DND-41 (cell line): ENCODE data around the gene CRHBP.
"Not testable (repeated sequence)": the region's sequence is repeated elsewhere in the genome, so short reads cannot be mapped to it uniquely, and the experiment has no call there.

ENCODE experiments used
- ATAC-seq: fragments of 200-7000 bp; cut with Tn5 transposase; 3 replicates; pipeline ENCODE4 v1.9.1; 2021; ENCODE audit warnings: low read depth; ENCODE audit not compliant: insufficient read depth
- DNase-seq: peaks from one replicate; pipeline ENCODE4 v3.0.0-alpha.2; 2020
- H2AFZ ChIP-seq: 2 replicates; pipeline ENCODE4 v1.6.0; 2012; ENCODE audit warnings: low read depth, low read length
- H3K27ac ChIP-seq: 2 replicates; pipeline ENCODE4 v1.5.1; 2012; ENCODE audit warnings: low read length, inconsistent platforms
- H3K27me3 ChIP-seq: fragments of 200-600 bp; sonication (generic); 2 replicates; pipeline ENCODE4 v1.6.0; 2012; ENCODE audit warnings: low read length, mild to moderate bottlenecking, inconsistent platforms; ENCODE audit not compliant: insufficient read depth, poor library complexity
- H3K36me3 ChIP-seq: 2 replicates; pipeline ENCODE4 v1.5.1; 2012; ENCODE audit warnings: low read length, inconsistent platforms; ENCODE audit not compliant: insufficient read depth
- H3K4me1 ChIP-seq: 2 replicates; pipeline ENCODE4 v1.5.1; 2012; ENCODE audit warnings: mild to moderate bottlenecking, low read length; ENCODE audit not compliant: insufficient read depth
- H3K4me2 ChIP-seq: 2 replicates; pipeline ENCODE4 v1.6.0; 2012; ENCODE audit warnings: mild to moderate bottlenecking, moderate library complexity, low read length, inconsistent platforms; ENCODE audit not compliant: insufficient read depth
- H3K4me3 ChIP-seq, 2 experiments: fragments of 200-600 bp in 1 of 2; shearing (Covaris generic) in 1 of 2; 2 replicates each; pipeline ENCODE4 v1.5.1; 2012 to 2016; ENCODE audit warnings: inconsistent platforms in 2 of 2, low read length in 2 of 2, mild to moderate bottlenecking in 2 of 2, low read depth in 1 of 2, moderate library complexity in 1 of 2
- H3K79me2 ChIP-seq: 2 replicates; pipeline ENCODE4 v1.6.0; 2012; ENCODE audit warnings: low read length, inconsistent platforms; ENCODE audit not compliant: insufficient read depth
- H3K9ac ChIP-seq: 2 replicates; pipeline ENCODE4 v1.6.0; 2012; ENCODE audit warnings: low read depth, mild to moderate bottlenecking, inconsistent platforms, low read length, moderate library complexity
- H3K9me3 ChIP-seq: 2 replicates; pipeline ENCODE4 v1.5.1; 2012; ENCODE audit warnings: low read length, moderate library complexity, mild to moderate bottlenecking, inconsistent platforms; ENCODE audit not compliant: insufficient read depth, severe bottlenecking
- H4K20me1 ChIP-seq: 2 replicates; pipeline ENCODE4 v1.6.0; 2012; ENCODE audit warnings: low read length; ENCODE audit not compliant: insufficient read depth
- CTCF ChIP-seq: IDR thresholded peaks from 2 replicates; pipeline ENCODE4 v1.5.1; 2012; ENCODE audit warnings: borderline replicate concordance, low read length, moderate library complexity, mild to moderate bottlenecking; ENCODE audit not compliant: poor library complexity, severe bottlenecking; ENCODE audit errors: extremely low read depth
- EZH2 ChIP-seq: IDR thresholded peaks from 3 replicates; pipeline ENCODE4 v1.6.1; 2012; ENCODE audit warnings: borderline replicate concordance, low read depth, mild to moderate bottlenecking, moderate library complexity, low read length, inconsistent platforms; ENCODE audit not compliant: severe bottlenecking

Gene CRHBP

GRCh38 chr5:76942581-76942980, 10.3 kb upstream of the CRHBP start:
- H3K4me2 ChIP-seq, result no peak overlapping the region
- DNase-seq (no peak), ATAC-seq (no peak)
- no peak for TF ChIP-seq EZH2
- TF ChIP-seq CTCF, result no peak
- no peak overlapping the region for H2AFZ ChIP-seq
- no peak overlapping the region for H3K4me3 ChIP-seq
- H3K4me1 ChIP-seq, result no peaks in the 10 kb centered on the region
- no peak overlapping the region for H3K27ac ChIP-seq
- no peak overlapping the region for H3K9ac ChIP-seq
- no peaks in the 10 kb centered on the region for H3K36me3 ChIP-seq
- no peaks in the 10 kb centered on the region for H4K20me1 ChIP-seq
- no peaks in the 10 kb centered on the region for H3K27me3 ChIP-seq
- H3K79me2 ChIP-seq, result no peaks in the 10 kb centered on the region
- no peaks in the 10 kb centered on the region for H3K9me3 ChIP-seq

- Histone ChIP-seq H3K27me3 (no peaks in the 10 kb centered on the region), H4K20me1 (no peaks in the 10 kb centered on the region), H3K4me2 (no peak overlapping the region), H2AFZ (no peak overlapping the region), H3K4me1 (no peaks in the 10 kb centered on the region), H3K79me2 (no peaks in the 10 kb centered on the region), H3K36me3 (no peaks in the 10 kb centered on the region), H3K4me3 (no peak overlapping the region), H3K27ac (no peak overlapping the region), H3K9me3 (no peaks in the 10 kb centered on the region), H3K9ac (no peak overlapping the region)
- TF ChIP-seq EZH2 (no peak), CTCF (no peak)
- ATAC-seq (no peak), DNase-seq (no peak)
Observed at GRCh38 chr5:76943006-76943405, 9.8 kb upstream of the CRHBP start.

- H3K27ac ChIP-seq, result no peak overlapping the region
- no peak overlapping the region for H2AFZ ChIP-seq
- no peaks in the 10 kb centered on the region for H3K36me3 ChIP-seq
- H3K4me3 ChIP-seq, result no peak overlapping the region
- no peak overlapping the region for H3K4me2 ChIP-seq
- H3K79me2 ChIP-seq, result no peaks in the 10 kb centered on the region
- TF ChIP-seq EZH2 (no peak), CTCF (no peak)
- H3K27me3 ChIP-seq, result no peaks in the 10 kb centered on the region
- no peak for ATAC-seq
- no peaks in the 10 kb centered on the region for H3K4me1 ChIP-seq
- no peaks in the 10 kb centered on the region for H4K20me1 ChIP-seq
- H3K9me3 ChIP-seq, result no peaks in the 10 kb centered on the region
- DNase-seq, result no peak
- no peak overlapping the region for H3K9ac ChIP-seq
Observed at GRCh38 chr5:76944638-76945037, 8.2 kb upstream of the CRHBP start.

- not testable (repeated sequence) for H3K36me3 ChIP-seq, H3K79me2 ChIP-seq, H3K27me3 ChIP-seq, H3K4me1 ChIP-seq, H4K20me1 ChIP-seq, H3K9ac ChIP-seq, H3K9me3 ChIP-seq, H3K4me2 ChIP-seq, H3K27ac ChIP-seq, ATAC-seq, DNase-seq, H3K4me3 ChIP-seq, H2AFZ ChIP-seq
Observed at GRCh38 chr5:76945238-76945637, 7.6 kb upstream of the CRHBP start.
